GM12878 (cell line): ENCODE results near the gene EEF1A2. TPM values are rescaled to one million over a fixed set of nuclear protein-coding genes. Genes with fewer than 3 reads are reported as not detected.

Experiments
- ATAC-seq: fragments of 200-7000 bp; cut with Tn5 transposase; 3 replicates; pipeline ENCODE4 v1.9.1; 2020; ENCODE audit warnings: mild to moderate bottlenecking, moderate library complexity
- BruUV-seq: library from RNA; stranded (reverse); fragments of 400-500 nt; replicated peaks from 2 replicates; lab custom pipeline; 2021; lab: Mats Ljungman, UMichigan
- CTCF ChIA-PET: fragments of 300-600 bp; sonication (Branson Sonifier 250); formaldehyde crosslinking; extraction: SDS; loops from one replicate; lab custom pipeline; 2021; ENCODE audit warnings: inconsistent platforms; lab: Yijun Ruan, JAX
- POLR2A ChIA-PET: fragments of 350-600 bp; formaldehyde crosslinking; extraction: SDS; loops from one replicate; lab custom pipeline; 2021; ENCODE audit warnings: inconsistent platforms; lab: Charles Lee
- RAD21 ChIA-PET: fragments of 300-600 bp; sonication (Branson Sonifier 250); formaldehyde crosslinking; loops from one replicate; lab custom pipeline; 2023; ENCODE audit warnings: antibody characterized with exemption; ENCODE audit not compliant: unreplicated experiment; lab: Charles Lee
- SMC1A ChIA-PET: fragments of 300-600 bp; sonication (Branson Sonifier 250); formaldehyde crosslinking; loops from one replicate; lab custom pipeline; 2023; ENCODE audit not compliant: unreplicated experiment, uncharacterized antibody; lab: Charles Lee
- DNase-seq: peaks from one replicate; pipeline ENCODE4 v3.0.0-alpha.2; 2011; ENCODE audit warnings: low read depth, low spot score
- FAIRE-seq: peaks from 3 replicates; lab custom pipeline; 2011; peaks lifted over from hg19 to GRCh38; lab: Jason Lieb, UNC
- H2AFZ ChIP-seq: 2 replicates; pipeline ENCODE4 v1.6.0; 2011; ENCODE audit warnings: low read depth, low read length, control low read depth; ENCODE audit not compliant: control insufficient read depth
- H3K27ac ChIP-seq: 2 replicates; pipeline ENCODE4 v1.5.1; 2011; ENCODE audit warnings: control low read depth; ENCODE audit not compliant: control insufficient read depth, insufficient read depth
- H3K27me3 ChIP-seq, 2 experiments: replicated peaks in 1 of 2; 2 replicates each; pipeline versions ENCODE4 v1.6.0 to v1.6.1; 2011; ENCODE audit warnings: low read length in 1 of 2; ENCODE audit not compliant: control insufficient read depth in 2 of 2, insufficient read depth in 2 of 2
- H3K36me3 ChIP-seq, 2 experiments: 2 replicates each; pipeline ENCODE4 v1.5.1; 2011; ENCODE audit warnings: low read length in 1 of 2; ENCODE audit not compliant: control insufficient read depth in 2 of 2, insufficient read depth in 2 of 2
- H3K4me1 ChIP-seq: 2 replicates; pipeline ENCODE4 v1.6.1; 2011; ENCODE audit warnings: mild to moderate bottlenecking, low read length, moderate library complexity, mixed read lengths; ENCODE audit not compliant: control insufficient read depth, insufficient read depth
- H3K4me2 ChIP-seq: 2 replicates; pipeline ENCODE4 v1.6.0; 2011; ENCODE audit warnings: control low read depth; ENCODE audit not compliant: control insufficient read depth, insufficient read depth
- H3K4me3 ChIP-seq: fragments of 200-600 bp; sonication (generic); 2 replicates; pipeline ENCODE4 v1.5.1; 2016
- H3K79me2 ChIP-seq: 2 replicates; pipeline ENCODE4 v1.6.0; 2011; ENCODE audit warnings: low read length; ENCODE audit not compliant: control insufficient read depth, insufficient read depth
- H3K9ac ChIP-seq: 2 replicates; pipeline ENCODE4 v1.8.0; 2011; ENCODE audit warnings: low read length, control low read depth, mixed read lengths; ENCODE audit not compliant: control insufficient read depth, insufficient read depth
- H3K9me3 ChIP-seq: replicated peaks from 3 replicates; pipeline ENCODE4 v1.5.1; 2011; ENCODE audit warnings: mild to moderate bottlenecking, low read length; ENCODE audit not compliant: control insufficient read depth, insufficient read depth
- H4K20me1 ChIP-seq: 2 replicates; pipeline ENCODE4 v1.6.0; 2011; ENCODE audit not compliant: control insufficient read depth, insufficient read depth
- NFIC ChIP-seq: IDR thresholded peaks from 2 replicates; pipeline ENCODE4 v1.6.1; 2012; ENCODE audit warnings: low read depth, mild to moderate bottlenecking, inconsistent platforms, low read length, moderate library complexity
- SIX5 ChIP-seq: IDR thresholded peaks from 2 replicates; pipeline ENCODE4 v1.6.1; 2011; ENCODE audit warnings: mild to moderate bottlenecking, low read depth, low read length, moderate library complexity; ENCODE audit not compliant: severe bottlenecking
- ZBTB11 ChIP-seq: fragments of 450-650 bp; formaldehyde crosslinking; IDR thresholded peaks from 2 replicates; pipeline ENCODE4 v1.5.0; 2022; ENCODE audit warnings: mild to moderate bottlenecking, missing genetic modification characterization
- ZNF622 ChIP-seq: fragments of 450-650 bp; IDR thresholded peaks from 2 replicates; pipeline ENCODE4 v1.6.1; 2017; ENCODE audit warnings: mild to moderate bottlenecking, inconsistent platforms
- WGBS: methylation state at CpG from one replicate; pipeline ENCODE4 v1.1.6; 2016; ENCODE audit warnings: low lambda C conversion rate; ENCODE audit not compliant: insufficient replicate concordance, insufficient coverage; ENCODE audit errors: missing lambda C conversion rate; 5-methylcytosine and 5-hydroxymethylcytosine counted together
- in situ Hi-C: fragments of 300-500 bp; cut with MboI; formaldehyde crosslinking; loops from 9 replicates; pipeline ENCODE4 v1.14.3; 2018; ENCODE audit warnings: mixed read lengths
- intact Hi-C: fragments of 100-400 bp; cut with micrococcal nuclease; formaldehyde crosslinking; loops from one replicate; pipeline ENCODE4 v1.14.2; 2022; ENCODE audit not compliant: unreplicated experiment
- polyA plus RNA-seq, 11 experiments: library from polyadenylated mRNA; depleted of rRNA in 4 of 11; unstranded in 6 of 11; stranded (reverse) in 5 of 11; fragments of >200 nt; fragmentation: Nextera tagmentation in 4 of 11; fragmentation: Illumina TruSeq in 1 of 11; extraction: Ambion mirVana in 4 of 11; extraction: Trizol in 1 of 11; gene quantifications; 1 replicate in 1 of 11; 2 replicates in 10 of 11; pipeline versions ENCODE4 v1.2.1 to v1.2.3, GENCODE V29; 2011 to 2016; ENCODE audit warnings: inconsistent platforms in 2 of 11, missing spikeins in 2 of 11, low read depth in 1 of 11
- total RNA-seq, 4 experiments: library from RNA; depleted of rRNA in 3 of 4; stranded (reverse); fragments of >200 nt in 3 of 4; fragmentation: Illumina TruSeq in 1 of 4; extraction: Trizol in 1 of 4; gene quantifications; 2 replicates each; pipeline versions ENCODE4 v1.2.1 to v1.2.3, GENCODE V29; 2013 to 2021

EEF1A2 gene
- total and polyA plus RNA-seq, 10 of the 15 experiments (the other 5 are each of a cell fraction or from before 2014, with no cell fraction given) = 0.56 TPM; not detected in 9

- FAIRE-seq = no peak
- in situ Hi-C loops = no loop called here
Observed at GRCh38 chr20:63464289-63464635, 34.6 kb downstream of the EEF1A2 start.

More at GRCh38 chr20:63464289-63464635, 34.6 kb downstream of the EEF1A2 start:
- Histone ChIP-seq H3K4me1 (no peaks in the 10 kb centered on the region), H3K36me3 (no peaks in the 10 kb centered on the region), H3K27me3 (peaks cover 0 to 4% of the 10 kb centered on the region in 2 experiments; a peak in 2 of 4 replicates), H3K4me3 (no peak overlapping the region), H2AFZ (no peak overlapping the region), H3K4me2 (no peak overlapping the region), H3K9me3 (no peaks in the 10 kb centered on the region), H3K27ac (no peak overlapping the region), H4K20me1 (no peaks in the 10 kb centered on the region), H3K9ac (no peak overlapping the region), H3K79me2 (no peaks in the 10 kb centered on the region)
- BruUV-seq = no TSS peak
- no peak for ATAC-seq
- ChIA-PET RAD21 (no interaction called here), SMC1A (no interaction called here), POLR2A (no interaction called here), CTCF (no interaction called here)
- 17% methylated on average over 12 of the region's 12 CpGs for WGBS
- intact Hi-C loops = no loop called here
- no peak for TF ChIP-seq NFIC
- TF ChIP-seq SIX5 = no peak
- no peak for TF ChIP-seq ZBTB11 (CRISPR knock-in tag)
- TF ChIP-seq ZNF622 = no peak
- no peak for DNase-seq
